Epithelial cell of esophagus (primary cell): ENCODE measurements around the gene GLE1.
"Not testable (repeated sequence)": the region's sequence is repeated elsewhere in the genome, so short reads cannot be mapped to it uniquely, and the experiment has no call there.

ENCODE experiments used
- DNase-seq: peaks from one replicate; pipeline ENCODE4 v3.0.0; 2010; ENCODE audit warnings: low read depth
- H3K4me3 ChIP-seq: 2 replicates; pipeline ENCODE4 v1.5.1; 2011; ENCODE audit warnings: mild to moderate bottlenecking, low read length, control low read depth
- TF ChIP-seq, protein P1 (sequence below): IDR thresholded peaks from 2 replicates; pipeline ENCODE4 v1.5.1; 2011; ENCODE audit warnings: low read depth, mild to moderate bottlenecking, low read length, control low read depth, inconsistent platforms; ENCODE audit not compliant: insufficient read depth; ENCODE audit errors: missing control alignments

Gene GLE1

DNA sequence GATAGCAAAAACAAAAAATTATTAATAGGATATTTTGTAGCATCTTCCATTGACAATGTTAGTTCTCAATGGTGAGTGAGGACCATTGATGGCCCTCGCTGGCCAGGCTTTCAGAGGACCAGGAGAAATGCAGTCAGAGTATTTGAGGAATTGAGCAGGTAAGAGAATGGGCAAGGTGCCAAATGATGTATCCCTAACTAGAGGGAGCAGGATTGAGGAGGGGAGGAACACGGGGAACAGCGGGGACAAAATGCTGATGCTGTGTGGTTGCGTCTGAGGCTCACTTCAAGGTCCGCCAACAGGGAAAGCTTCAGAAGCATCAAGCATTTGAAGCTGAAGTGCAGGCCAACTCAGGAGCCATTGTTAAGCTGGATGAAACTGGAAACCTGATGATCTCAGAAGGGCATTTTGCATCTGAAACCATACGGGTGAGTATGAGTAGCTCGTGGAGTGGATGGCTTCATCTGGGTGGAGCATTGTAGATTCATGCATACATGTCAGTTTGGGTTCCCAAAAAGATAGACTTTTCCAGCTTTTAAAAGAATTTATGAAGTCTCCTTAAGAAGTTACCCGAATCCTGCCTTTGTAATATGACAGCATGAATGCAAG, 64.1 kb downstream of the GLE1 start:
- DNase-seq: peak; percentile 41
- no peak overlapping the region for H3K4me3 ChIP-seq
- TF ChIP-seq, protein P1, sequence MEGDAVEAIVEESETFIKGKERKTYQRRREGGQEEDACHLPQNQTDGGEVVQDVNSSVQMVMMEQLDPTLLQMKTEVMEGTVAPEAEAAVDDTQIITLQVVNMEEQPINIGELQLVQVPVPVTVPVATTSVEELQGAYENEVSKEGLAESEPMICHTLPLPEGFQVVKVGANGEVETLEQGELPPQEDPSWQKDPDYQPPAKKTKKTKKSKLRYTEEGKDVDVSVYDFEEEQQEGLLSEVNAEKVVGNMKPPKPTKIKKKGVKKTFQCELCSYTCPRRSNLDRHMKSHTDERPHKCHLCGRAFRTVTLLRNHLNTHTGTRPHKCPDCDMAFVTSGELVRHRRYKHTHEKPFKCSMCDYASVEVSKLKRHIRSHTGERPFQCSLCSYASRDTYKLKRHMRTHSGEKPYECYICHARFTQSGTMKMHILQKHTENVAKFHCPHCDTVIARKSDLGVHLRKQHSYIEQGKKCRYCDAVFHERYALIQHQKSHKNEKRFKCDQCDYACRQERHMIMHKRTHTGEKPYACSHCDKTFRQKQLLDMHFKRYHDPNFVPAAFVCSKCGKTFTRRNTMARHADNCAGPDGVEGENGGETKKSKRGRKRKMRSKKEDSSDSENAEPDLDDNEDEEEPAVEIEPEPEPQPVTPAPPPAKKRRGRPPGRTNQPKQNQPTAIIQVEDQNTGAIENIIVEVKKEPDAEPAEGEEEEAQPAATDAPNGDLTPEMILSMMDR: no peak

DNA sequence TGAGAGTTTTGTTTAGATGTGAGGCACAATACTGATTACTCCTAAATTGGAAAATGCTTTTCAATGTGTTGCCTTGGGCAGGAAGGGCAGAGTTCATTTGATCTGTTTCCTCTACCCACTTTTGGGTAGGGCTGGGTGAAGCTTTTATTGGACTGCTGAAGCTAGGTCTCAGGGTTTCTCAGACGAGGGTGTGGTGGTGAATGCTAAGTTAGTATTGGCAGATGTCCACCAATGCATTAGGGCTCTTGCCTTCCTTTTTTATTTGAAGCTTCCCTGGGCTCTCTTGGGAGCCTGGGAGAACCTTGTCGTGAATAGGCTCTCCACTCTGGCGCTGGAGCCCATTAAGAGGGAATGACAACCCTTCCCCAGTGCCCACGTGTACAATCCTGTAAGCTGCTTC, 71.0 kb downstream of the GLE1 start:
- TF ChIP-seq, protein P1: no peak
- H3K4me3 ChIP-seq: no peak overlapping the region
- no peak for DNase-seq

DNA sequence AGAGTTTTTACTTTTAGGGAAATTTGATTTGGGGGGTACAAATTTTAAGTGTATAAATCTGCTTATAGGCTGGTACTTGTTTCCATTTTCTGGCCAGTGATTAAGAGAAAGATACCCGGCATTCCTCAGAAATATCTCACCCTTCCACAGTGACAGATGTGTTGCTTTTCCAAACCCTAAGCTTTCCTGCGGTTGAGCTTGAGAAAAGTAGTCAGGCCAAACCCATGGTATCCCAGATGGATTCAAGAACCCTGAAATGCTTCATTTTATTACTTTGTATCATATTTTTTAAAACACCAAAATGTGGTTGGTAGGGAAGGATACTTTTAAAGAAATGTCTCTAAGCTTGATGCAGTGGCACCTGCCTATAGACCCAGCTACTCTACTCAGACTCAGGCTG, 71.4 kb downstream of the GLE1 start:
- no peak overlapping the region for H3K4me3 ChIP-seq
- no peak for DNase-seq
- TF ChIP-seq, protein P1: no peak

GRCh38 chr9:128577206-128577605, 72.7 kb downstream of the GLE1 start:
- TF ChIP-seq, protein P1: no peak
- H3K4me3 ChIP-seq: no peak overlapping the region
- no peak for DNase-seq

DNA sequence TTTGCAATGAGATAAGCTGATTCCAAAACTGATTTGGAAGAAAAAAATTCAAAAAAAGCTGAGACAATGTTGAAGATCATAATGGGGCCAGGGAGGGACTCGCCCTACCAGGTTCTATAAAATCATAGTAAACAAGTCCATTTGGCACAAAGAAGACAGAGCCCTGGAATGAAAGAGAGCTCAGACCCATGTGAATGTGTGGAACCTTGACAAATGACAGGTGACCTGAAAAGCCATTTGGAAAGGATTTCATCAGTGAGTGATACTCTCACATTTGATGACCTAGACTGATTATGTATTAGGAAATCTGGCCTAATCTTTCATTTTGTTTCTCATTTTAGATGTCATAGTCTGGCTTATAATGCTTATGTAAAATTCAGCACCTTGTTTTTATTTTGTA, 74.7 kb downstream of the GLE1 start:
- no peak for DNase-seq
- TF ChIP-seq, protein P1: no peak
- no peak overlapping the region for H3K4me3 ChIP-seq

GRCh38 chr9:128580731-128581130, 76.2 kb downstream of the GLE1 start:
- no peak overlapping the region for H3K4me3 ChIP-seq
- TF ChIP-seq, protein P1: no peak
- no peak for DNase-seq

DNA sequence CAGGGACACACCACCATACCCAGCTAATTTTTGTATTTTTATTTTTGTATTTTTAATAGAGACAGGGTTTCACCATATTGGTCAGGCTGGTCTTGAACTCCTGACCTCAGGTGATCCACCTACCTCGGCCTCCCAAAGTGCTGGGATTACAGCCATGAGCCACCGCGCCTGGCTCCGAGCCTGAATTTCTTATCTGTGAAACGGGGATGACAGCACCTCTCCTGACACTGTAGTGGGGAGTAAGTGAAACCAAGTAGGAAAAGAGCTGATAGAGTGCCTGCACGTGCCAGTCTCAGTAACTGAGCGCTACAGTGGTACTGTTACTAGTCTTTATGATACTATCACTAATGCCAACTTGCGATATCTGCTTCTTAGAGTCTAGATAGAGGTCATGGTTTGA, 80.6 kb downstream of the GLE1 start:
- H3K4me3 ChIP-seq, DNase-seq: not testable (repeated sequence)

DNA sequence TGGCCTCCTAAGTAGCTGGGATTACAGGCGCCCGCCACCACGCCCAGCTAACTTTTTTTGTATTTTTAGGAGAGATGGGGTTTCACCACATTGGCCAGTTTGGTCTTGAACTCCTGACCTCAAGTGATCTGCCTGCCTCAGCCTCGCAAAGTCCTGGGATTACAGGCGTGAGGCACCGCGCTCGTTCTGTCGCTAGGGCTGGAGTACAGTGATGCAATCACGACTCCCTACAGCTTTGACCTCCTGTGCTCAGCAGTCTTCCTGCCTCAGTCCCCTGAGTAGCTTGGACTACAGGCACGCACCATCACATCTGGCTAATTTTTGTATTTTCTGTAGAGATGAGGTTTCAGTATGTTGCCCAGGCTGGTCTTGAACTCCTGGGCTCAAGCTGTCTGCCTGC, 82.4 kb downstream of the GLE1 start:
- not testable (repeated sequence) for DNase-seq, H3K4me3 ChIP-seq
